ENCODE results near the gene SPINDOC. TPM values are rescaled to one million over a fixed set of nuclear protein-coding genes. Genes with fewer than 3 reads are reported as not detected.

The SPINDOC gene
- total and polyA plus RNA-seq, 9 of the 15 experiments (the other 6 are each of a cell fraction or from before 2014, with no cell fraction given) = 0.70 to 36.3 (median 19.6) TPM

DNA sequence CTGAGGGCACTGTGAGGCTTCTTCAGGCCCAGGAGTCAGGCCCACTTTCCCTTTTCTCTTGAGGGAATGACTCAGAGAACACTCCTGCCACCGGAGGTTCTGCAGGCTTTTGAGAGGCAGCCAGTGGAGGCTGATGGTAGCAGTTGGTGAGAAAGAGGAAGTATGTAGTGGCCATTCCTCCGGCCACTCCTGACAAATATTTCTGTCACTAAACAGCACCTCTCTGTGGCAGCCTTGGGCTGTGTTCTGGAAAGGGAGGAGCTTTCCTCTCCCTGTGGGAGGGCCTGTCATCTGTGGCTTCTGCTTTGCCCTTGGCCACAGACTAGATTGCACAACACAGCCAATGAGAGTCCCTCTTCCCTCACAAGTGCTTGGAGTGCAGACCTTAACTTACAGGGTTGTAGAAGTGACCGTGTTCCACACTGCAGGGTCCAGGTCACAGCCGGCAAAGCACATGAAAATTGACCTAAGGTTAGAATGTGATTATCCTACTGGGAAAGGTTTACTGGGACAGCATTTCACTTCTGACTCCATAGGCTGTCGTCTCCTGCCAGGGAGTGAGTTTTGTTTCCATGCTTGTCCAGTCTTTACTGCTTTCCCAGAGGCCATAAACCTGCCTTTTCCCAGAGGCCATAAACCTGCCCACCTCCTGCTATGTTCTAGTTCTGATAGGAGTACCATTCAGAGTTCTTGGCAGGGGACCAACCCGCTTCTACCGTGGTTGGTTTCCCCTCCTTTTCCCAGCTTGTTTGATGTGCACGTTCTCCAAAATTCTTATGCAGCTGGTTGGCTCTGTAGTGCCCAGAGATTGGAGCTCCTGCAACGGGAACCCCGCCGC is 58.9 kb downstream of the SPINDOC start (continued):
- peak; percentile 96 for TF ChIP-seq ESRRA (IDR thresholded peaks at IDR 0.05; ENCODE audit: borderline replicate concordance, low read depth)
- TF ChIP-seq SMARCE1 (IDR thresholded peaks at IDR 0.05) = peak; percentile 86
- TF ChIP-seq, protein P1, sequence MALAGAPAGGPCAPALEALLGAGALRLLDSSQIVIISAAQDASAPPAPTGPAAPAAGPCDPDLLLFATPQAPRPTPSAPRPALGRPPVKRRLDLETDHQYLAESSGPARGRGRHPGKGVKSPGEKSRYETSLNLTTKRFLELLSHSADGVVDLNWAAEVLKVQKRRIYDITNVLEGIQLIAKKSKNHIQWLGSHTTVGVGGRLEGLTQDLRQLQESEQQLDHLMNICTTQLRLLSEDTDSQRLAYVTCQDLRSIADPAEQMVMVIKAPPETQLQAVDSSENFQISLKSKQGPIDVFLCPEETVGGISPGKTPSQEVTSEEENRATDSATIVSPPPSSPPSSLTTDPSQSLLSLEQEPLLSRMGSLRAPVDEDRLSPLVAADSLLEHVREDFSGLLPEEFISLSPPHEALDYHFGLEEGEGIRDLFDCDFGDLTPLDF (CRISPR knock-in tag; IDR thresholded peaks at IDR 0.05) = no peak
- no peak for TF ChIP-seq CHCHD3 (CRISPR knock-in tag; IDR thresholded peaks at IDR 0.05)

GRCh38 chr11:63872800-63873197 is 59.5 kb downstream of the SPINDOC start:
- ChIA-PET POLR2A (interaction anchor here (0.6 to 1.8 kb wide), 11 partner anchors 10 to 198 kb away, joined by 3 to 8 read pairs (median 4); no protein-coding TSS in a partner anchor), CTCF (ENCODE audit: low intra/inter-chr PET ratio) (interaction anchor here (1.7 kb wide), 1 partner anchor 35 kb away, joined by 12 read pairs; the partner anchor contains the start of gene MARK2)
- peak in 2 of 4 experiments; percentile 31 to 38 for DNase-seq (ENCODE audit: extremely low read depth in 1 of 4, low spot score in 3 of 4)
- Histone ChIP-seq H3K79me2 (ENCODE audit: control insufficient read depth, insufficient read depth, low read length) (peaks cover 80% of the 10 kb centered on the region), H3K9me3 (replicated peaks; ENCODE audit: control insufficient read depth, insufficient read depth, low read depth, low read length) (no peaks in the 10 kb centered on the region), H3K36me3 (ENCODE audit: control insufficient read depth, insufficient read depth, low read length) (peaks cover 33% of the 10 kb centered on the region; the same call in 2 of the 3 replicates), H3K9ac (ENCODE audit: insufficient read depth in 1 of 2, low read depth in 2 of 2, low read length in 2 of 2) (peak overlapping the region in 1 of 2 experiments; percentile 86; a peak in 2 of 4 replicates), H3K4me1 (replicated peaks in 1 of 2; ENCODE audit: control insufficient read depth in 2 of 2, insufficient read depth in 2 of 2, low read length in 2 of 2) (peaks cover 35 to 39% of the 10 kb centered on the region in 2 experiments), H3K27me3 (ENCODE audit: control insufficient read depth in 2 of 2, insufficient read depth in 2 of 2, low read length in 2 of 2) (no peaks in the 10 kb centered on the region), H3K4me2 (ENCODE audit: insufficient read depth, low read length) (peak overlapping the region; percentile 87; the same call in 1 of the 2 replicates), H3K4me3 (no peak overlapping the region), H3K9me1 (ENCODE audit: control insufficient read depth, insufficient read depth, low read length) (no peaks in the 10 kb centered on the region), H3K27ac (ENCODE audit: extremely low read depth, low read depth, low read length) (0 out of 3 replicates have a peak overlapping the region, but pooled peaks have one; percentile 29), H2AFZ (ENCODE audit: low read depth, low read length) (no peak overlapping the region), H4K20me1 (replicated peaks; ENCODE audit: control insufficient read depth, insufficient read depth, low read length) (peaks cover 5% of the 10 kb centered on the region; the same call in 1 of the 2 replicates)
- TF ChIP-seq GATAD2B (IDR thresholded peaks at IDR 0.05; ENCODE audit: borderline replicate concordance) (no peak), CHCHD3 (CRISPR knock-in tag; IDR thresholded peaks at IDR 0.05) (no peak), BACH1 (tag; IDR thresholded peaks at IDR 0.05) (no peak), MECOM (CRISPR knock-in tag; IDR thresholded peaks at IDR 0.05) (no peak), MNT (conservative IDR thresholded peaks at IDR 0.05) (no peak), KLF1 (tag; IDR thresholded peaks at IDR 0.05) (no peak), CHD1 (IDR thresholded peaks at IDR 0.05; ENCODE audit: low read length) (no peak), NR2C2 (CRISPR knock-in tag; IDR thresholded peaks at IDR 0.05) (no peak), NR2C2 (tag; IDR thresholded peaks at IDR 0.05) (no peak), VEZF1 (CRISPR knock-in tag; IDR thresholded peaks at IDR 0.05) (no peak), ZNF274 (IDR thresholded peaks at IDR 0.05; ENCODE audit: borderline replicate concordance, low read depth, low read length) (no peak)
- intact Hi-C loops (cut with micrococcal nuclease) = loop anchor here (1.0 kb wide), 1 partner anchor 35 kb away; no protein-coding TSS in a partner anchor
- no peak for ATAC-seq
- in situ Hi-C loops (cut with MboI) = no loop called here
- no TSS peak for BruUV-seq (replicated peaks)
- FAIRE-seq = no peak
- 48% methylated on average over 4 of the region's 5 CpGs for WGBS (ENCODE audit: insufficient coverage, low coverage, missing lambda C conversion rate)

Measured in K562 (cell line).